ENCODE measurements around the gene LAMA2. TPM values are rescaled to one million over a fixed set of nuclear protein-coding genes. Genes with fewer than 3 reads are reported as not detected.

LAMA2 gene
- total RNA-seq, 4 donors from 2014 or later = 23.4 to 80.8 (median 28.2) TPM

DNA sequence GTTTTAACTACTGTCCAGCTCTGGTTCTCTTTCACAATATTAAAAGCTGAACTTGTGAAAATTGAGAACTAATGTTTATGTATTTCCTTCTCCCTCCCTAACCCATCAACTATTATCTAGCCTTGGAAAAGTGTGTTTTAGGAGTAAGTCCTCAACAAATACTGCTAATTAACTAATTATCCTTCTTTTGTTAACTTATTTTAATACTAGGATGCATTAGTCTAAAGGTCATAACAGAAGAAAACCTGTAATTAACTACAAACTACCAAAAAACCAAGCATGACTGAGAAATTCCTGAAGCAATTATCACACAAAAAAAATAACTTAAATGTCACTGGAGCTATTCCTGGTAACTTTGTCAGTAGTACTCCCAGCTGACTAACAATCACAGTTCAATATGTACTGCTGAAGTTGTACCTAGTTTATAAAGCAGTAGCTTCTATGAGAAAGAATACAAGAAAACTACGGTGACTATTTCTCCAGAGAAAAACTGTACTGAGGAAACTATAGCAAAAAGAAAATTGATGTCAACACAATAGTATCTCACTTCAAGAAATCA, 301.9 kb downstream of the LAMA2 start:
- intact Hi-C loops (cut with DNase I; ENCODE audit: low total_unique reads) = no loop called here

GRCh38 chr6:129186988-129187387, 304.1 kb downstream of the LAMA2 start:
- WGBS, 2 donors = 62% methylated on average over 3 of the region's 3 CpGs
- no peak overlapping the region for H3K4me3 ChIP-seq (ENCODE audit: low read depth, poor library complexity, severe bottlenecking)
- intact Hi-C loops (cut with DNase I; ENCODE audit: low total_unique reads) = no loop called here
- DNase-seq (ENCODE audit: low spot score in 2 of 2) = no peak
- TF ChIP-seq, protein P1, sequence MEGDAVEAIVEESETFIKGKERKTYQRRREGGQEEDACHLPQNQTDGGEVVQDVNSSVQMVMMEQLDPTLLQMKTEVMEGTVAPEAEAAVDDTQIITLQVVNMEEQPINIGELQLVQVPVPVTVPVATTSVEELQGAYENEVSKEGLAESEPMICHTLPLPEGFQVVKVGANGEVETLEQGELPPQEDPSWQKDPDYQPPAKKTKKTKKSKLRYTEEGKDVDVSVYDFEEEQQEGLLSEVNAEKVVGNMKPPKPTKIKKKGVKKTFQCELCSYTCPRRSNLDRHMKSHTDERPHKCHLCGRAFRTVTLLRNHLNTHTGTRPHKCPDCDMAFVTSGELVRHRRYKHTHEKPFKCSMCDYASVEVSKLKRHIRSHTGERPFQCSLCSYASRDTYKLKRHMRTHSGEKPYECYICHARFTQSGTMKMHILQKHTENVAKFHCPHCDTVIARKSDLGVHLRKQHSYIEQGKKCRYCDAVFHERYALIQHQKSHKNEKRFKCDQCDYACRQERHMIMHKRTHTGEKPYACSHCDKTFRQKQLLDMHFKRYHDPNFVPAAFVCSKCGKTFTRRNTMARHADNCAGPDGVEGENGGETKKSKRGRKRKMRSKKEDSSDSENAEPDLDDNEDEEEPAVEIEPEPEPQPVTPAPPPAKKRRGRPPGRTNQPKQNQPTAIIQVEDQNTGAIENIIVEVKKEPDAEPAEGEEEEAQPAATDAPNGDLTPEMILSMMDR (IDR thresholded peaks at IDR 0.05) = no peak
- no peak for TF ChIP-seq POLR2A (IDR thresholded peaks at IDR 0.05)

More for the DNA sequence above, 301.9 kb downstream of the LAMA2 start:
- TF ChIP-seq POLR2A (IDR thresholded peaks at IDR 0.05) = no peak
- TF ChIP-seq, protein P1 (IDR thresholded peaks at IDR 0.05) = no peak
- 87% methylated on average over 1 of the region's 1 CpG for WGBS, 2 donors
- DNase-seq (ENCODE audit: low spot score in 2 of 2) = no peak
- H3K4me3 ChIP-seq (ENCODE audit: low read depth, poor library complexity, severe bottlenecking) = no peak overlapping the region

GRCh38 chr6:129188306-129188705, 305.4 kb downstream of the LAMA2 start:
- intact Hi-C loops (cut with DNase I; ENCODE audit: low total_unique reads) = no loop called here
- WGBS, 2 donors = 77 to 84% methylated on average over 2 of the region's 2 CpGs
- TF ChIP-seq POLR2A (IDR thresholded peaks at IDR 0.05) = no peak
- TF ChIP-seq, protein P1 (IDR thresholded peaks at IDR 0.05) = no peak

DNA sequence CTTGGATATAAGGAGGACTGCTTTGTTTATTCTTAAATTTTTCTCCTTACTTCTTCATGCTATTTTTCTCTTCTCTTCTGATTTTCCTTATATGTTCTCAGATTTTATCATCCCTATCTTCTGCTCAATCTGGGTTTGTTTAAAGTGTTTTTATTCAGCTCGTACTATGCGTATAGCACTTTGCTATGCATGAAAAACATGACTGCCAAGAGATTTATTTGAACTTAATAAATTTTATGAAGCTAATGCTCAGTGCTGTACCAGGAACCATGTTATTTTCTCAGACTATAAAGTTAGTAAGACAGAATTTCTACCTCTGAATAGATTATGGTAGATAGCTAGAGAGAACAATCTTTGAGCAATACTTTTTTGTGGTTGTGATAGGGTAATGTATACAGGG, 305.9 kb downstream of the LAMA2 start:
- TF ChIP-seq, protein P1 (IDR thresholded peaks at IDR 0.05) = no peak
- no peak for TF ChIP-seq POLR2A (IDR thresholded peaks at IDR 0.05)
- intact Hi-C loops (cut with DNase I; ENCODE audit: low total_unique reads) = no loop called here
- H3K4me3 ChIP-seq (ENCODE audit: low read depth, poor library complexity, severe bottlenecking) = no peak overlapping the region
- WGBS, 2 donors = 68% methylated on average over 2 of the region's 2 CpGs
- DNase-seq (ENCODE audit: low spot score in 2 of 2) = no peak

More at GRCh38 chr6:129188306-129188705, 305.4 kb downstream of the LAMA2 start:
- H3K4me3 ChIP-seq (ENCODE audit: low read depth, poor library complexity, severe bottlenecking) = no peak overlapping the region
- DNase-seq (ENCODE audit: low spot score in 2 of 2) = no peak

- TF ChIP-seq POLR2A (IDR thresholded peaks at IDR 0.05) = no peak
- TF ChIP-seq, protein P1 (IDR thresholded peaks at IDR 0.05) = no peak
- 90 to 95% methylated on average over 1 of the region's 1 CpG for WGBS, 2 donors
- DNase-seq (ENCODE audit: low spot score in 2 of 2) = no peak
- intact Hi-C loops (cut with DNase I; ENCODE audit: low total_unique reads) = no loop called here
- H3K4me3 ChIP-seq (ENCODE audit: low read depth, poor library complexity, severe bottlenecking) = no peak overlapping the region
Observed at GRCh38 chr6:129189266-129189665, 306.3 kb downstream of the LAMA2 start.

DNA sequence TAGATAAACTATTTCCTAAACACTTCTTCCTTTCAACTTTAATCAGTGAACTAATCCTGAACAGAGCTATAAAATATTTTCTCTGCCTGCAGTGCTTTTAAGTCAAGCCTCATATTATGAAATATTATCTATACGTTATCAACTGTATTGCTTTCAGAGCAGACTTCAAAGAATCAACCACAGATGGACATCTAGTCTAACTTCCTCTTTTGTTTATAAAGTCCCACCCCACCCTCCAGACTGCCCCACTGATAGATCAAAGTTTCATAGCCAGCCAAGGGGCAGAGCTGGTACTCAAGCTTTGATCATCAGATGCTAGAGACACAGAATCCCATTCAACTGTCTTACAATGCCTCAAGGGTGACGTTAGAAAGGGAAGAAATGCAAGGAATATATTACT, 308.3 kb downstream of the LAMA2 start:
- no peak for TF ChIP-seq POLR2A (IDR thresholded peaks at IDR 0.05)
- TF ChIP-seq, protein P1 (IDR thresholded peaks at IDR 0.05) = no peak
- no peak for DNase-seq (ENCODE audit: low spot score in 2 of 2)
- intact Hi-C loops (cut with DNase I; ENCODE audit: low total_unique reads) = no loop called here
- WGBS, 2 donors = 64 to 73% methylated on average over 2 of the region's 2 CpGs
- H3K4me3 ChIP-seq (ENCODE audit: low read depth, poor library complexity, severe bottlenecking) = no peak overlapping the region
